K562 (cell line): ENCODE results near the gene DDAH1. TPM values are rescaled to one million over a fixed set of nuclear protein-coding genes. Genes with fewer than 3 reads are reported as not detected.

Source experiments
- ATAC-seq: fragments of 200-7000 bp; cut with Tn5 transposase; 3 replicates; pipeline ENCODE4 v1.9.1; 2020; ENCODE audit warnings: moderate library complexity
- BruUV-seq: library from RNA; stranded (reverse); fragments of 400-500 nt; replicated peaks from 2 replicates; lab custom pipeline; 2021; lab: Mats Ljungman, UMichigan
- CTCF ChIA-PET: fragments of 300-600 bp; formaldehyde crosslinking; extraction: SDS; loops from one replicate; lab custom pipeline; 2021; ENCODE audit warnings: low intra/inter-chr PET ratio; lab: Yijun Ruan, JAX
- POLR2A ChIA-PET: fragments of 300-600, 350-650 bp; sonication (Branson Sonifier 250); formaldehyde crosslinking; extraction: SDS; loops from one replicate; lab custom pipeline; 2021; ENCODE audit warnings: antibody characterized with exemption, inconsistent platforms; lab: Yijun Ruan, JAX
- DNase-seq, 4 experiments: peaks; one replicate each; pipeline versions ENCODE4 v3.0.0 to v3.0.0-alpha.2; 2011 to 2018; ENCODE audit warnings: low spot score in 3 of 4, mixed read lengths in 3 of 4; ENCODE audit errors: extremely low read depth in 1 of 4
- FAIRE-seq: peaks from 2 replicates; lab custom pipeline; 2011; peaks lifted over from hg19 to GRCh38; lab: Jason Lieb, UNC
- H2AFZ ChIP-seq: 2 replicates; pipeline ENCODE4 v1.6.0; 2011; ENCODE audit warnings: low read depth, low read length, control low read depth, inconsistent platforms
- H3K27ac ChIP-seq: fragments of 200-600 bp; 3 replicates; pipeline ENCODE4 v1.8.0; 2011; ENCODE audit warnings: low read depth, mild to moderate bottlenecking, control low read depth, inconsistent platforms, low read length, moderate library complexity, mixed read lengths; ENCODE audit errors: extremely low read depth
- H3K27me3 ChIP-seq, 2 experiments: fragments of 300-600 bp in 1 of 2; 2 replicates in 1 of 2; 3 replicates in 1 of 2; pipeline versions ENCODE4 v1.6.0 to v1.8.0; 2011; ENCODE audit warnings: inconsistent platforms in 2 of 2, low read length in 2 of 2, mild to moderate bottlenecking in 1 of 2, mixed read lengths in 1 of 2, moderate library complexity in 1 of 2; ENCODE audit not compliant: control insufficient read depth in 2 of 2, insufficient read depth in 2 of 2
- H3K36me3 ChIP-seq: fragments of 300-600 bp; 3 replicates; pipeline ENCODE4 v1.8.0; 2011; ENCODE audit warnings: mild to moderate bottlenecking, low read length, inconsistent platforms; ENCODE audit not compliant: control insufficient read depth, insufficient read depth
- H3K4me1 ChIP-seq, 2 experiments: fragments of 200-600 bp in 1 of 2; replicated peaks in 1 of 2; 2 replicates in 1 of 2; 3 replicates in 1 of 2; pipeline versions ENCODE4 v1.5.1 to v1.8.0; 2011; ENCODE audit warnings: inconsistent platforms in 2 of 2, low read length in 2 of 2, mild to moderate bottlenecking in 1 of 2, mixed read lengths in 1 of 2, moderate library complexity in 1 of 2; ENCODE audit not compliant: control insufficient read depth in 2 of 2, insufficient read depth in 2 of 2
- H3K4me2 ChIP-seq: 2 replicates; pipeline ENCODE4 v1.6.1; 2011; ENCODE audit warnings: low read length, control low read depth, inconsistent platforms, mixed read lengths; ENCODE audit not compliant: insufficient read depth
- H3K4me3 ChIP-seq: fragments of 200-600 bp; sonication (generic), shearing (Covaris generic); 2 replicates; pipeline ENCODE4 v1.5.1; 2016; ENCODE audit warnings: control low read depth, inconsistent platforms
- H3K79me2 ChIP-seq: fragments of 200-600 bp; 3 replicates; pipeline ENCODE4 v1.8.0; 2011; ENCODE audit warnings: low read length, inconsistent platforms; ENCODE audit not compliant: control insufficient read depth, insufficient read depth
- H3K9ac ChIP-seq, 2 experiments: 2 replicates each; pipeline versions ENCODE4 v1.6.0 to v1.6.1; 2011; ENCODE audit warnings: low read depth in 2 of 2, low read length in 2 of 2, control low read depth in 1 of 2, inconsistent platforms in 1 of 2, mild to moderate bottlenecking in 1 of 2, mixed read lengths in 1 of 2; ENCODE audit not compliant: insufficient read depth in 1 of 2
- H3K9me1 ChIP-seq: one replicate; pipeline ENCODE4 v1.6.0; 2011; ENCODE audit warnings: inconsistent platforms, mild to moderate bottlenecking, low read length, moderate library complexity; ENCODE audit not compliant: control insufficient read depth, insufficient read depth
- H3K9me3 ChIP-seq: replicated peaks from 2 replicates; pipeline ENCODE4 v1.5.1; 2011; ENCODE audit warnings: low read depth, low read length, inconsistent platforms; ENCODE audit not compliant: control insufficient read depth, insufficient read depth
- H4K20me1 ChIP-seq: replicated peaks from 2 replicates; pipeline ENCODE4 v1.6.1; 2011; ENCODE audit warnings: low read length, inconsistent platforms, mixed read lengths; ENCODE audit not compliant: control insufficient read depth, insufficient read depth
- EP300 ChIP-seq: IDR thresholded peaks from 2 replicates; pipeline ENCODE4 v1.6.1; 2012; ENCODE audit warnings: low read length, improper control_type of control experiment
- EZH2 ChIP-seq: IDR thresholded peaks from 2 replicates; pipeline ENCODE4 v1.6.1; 2012; ENCODE audit warnings: low read depth, mild to moderate bottlenecking, inconsistent platforms, low read length, borderline replicate concordance
- JUNB ChIP-seq: fragments of 450-650 bp; formaldehyde crosslinking; conservative IDR thresholded peaks from 2 replicates; pipeline ENCODE4 v1.4.0; 2020; ENCODE audit warnings: mild to moderate bottlenecking
- NR2C2 ChIP-seq, 2 experiments: fragments of 200-800 bp in 1 of 2; sonication (Bioruptor generic) in 1 of 2; sonication (generic) in 1 of 2; formaldehyde crosslinking in 1 of 2; IDR thresholded peaks; 2 replicates each; pipeline versions ENCODE4 v1.6.1 to v1.8.0; 2016 to 2022; ENCODE audit warnings: mild to moderate bottlenecking in 1 of 2, missing compliant biosample characterization in 1 of 2, missing genetic modification characterization in 1 of 2, missing genetic modification reagents in 1 of 2
- RAD21 ChIP-seq, 2 experiments: fragments of 250-450 bp in 1 of 2; fragments of 450-650 bp in 1 of 2; sonication (Bioruptor Pico) in 1 of 2; formaldehyde crosslinking in 1 of 2; IDR thresholded peaks in 1 of 2; conservative IDR thresholded peaks in 1 of 2; 2 replicates each; pipeline versions ENCODE4 v1.4.0 to v1.8.0; 2020 to 2022; ENCODE audit warnings: mild to moderate bottlenecking in 2 of 2, moderate library complexity in 1 of 2
- SMARCE1 ChIP-seq: fragments of 450-650 bp; IDR thresholded peaks from 2 replicates; pipeline ENCODE4 v1.7.1; 2016; ENCODE audit warnings: mild to moderate bottlenecking
- SRSF9 ChIP-seq: fragments of 200-400 bp; formaldehyde crosslinking; IDR thresholded peaks from 2 replicates; pipeline ENCODE4 v1.6.1; 2017; ENCODE audit warnings: low read depth, low read length, borderline replicate concordance
- ZNF699 ChIP-seq: fragments of 250-450 bp; sonication (Bioruptor Pico); IDR thresholded peaks from 2 replicates; pipeline ENCODE4 v1.8.0; 2021; ENCODE audit warnings: mild to moderate bottlenecking, moderate library complexity; ENCODE audit not compliant: insufficient replicate concordance
- ZNF79 ChIP-seq: fragments of 250-450 bp; sonication (Bioruptor Pico); IDR thresholded peaks from 2 replicates; pipeline ENCODE4 v1.4.0; 2020; ENCODE audit warnings: low read depth, mild to moderate bottlenecking, moderate library complexity
- WGBS: fragments of 100-300 bp; shearing (Covaris generic); methylation state at CpG from one replicate; pipeline ENCODE4 v1.1.6; 2016; ENCODE audit warnings: low coverage, mixed read lengths; ENCODE audit not compliant: insufficient coverage; ENCODE audit errors: missing lambda C conversion rate; 5-methylcytosine and 5-hydroxymethylcytosine counted together
- in situ Hi-C: fragments of 300-500 bp; cut with MboI; formaldehyde crosslinking; loops from 4 replicates; pipeline ENCODE4 v1.15.0; 2018; ENCODE audit warnings: inconsistent platforms, mixed read lengths
- intact Hi-C: fragments of 100-400 bp; cut with micrococcal nuclease; formaldehyde crosslinking; loops from 2 replicates; pipeline ENCODE4 v1.14.2; 2022
- polyA plus RNA-seq, 8 experiments: library from polyadenylated mRNA; depleted of rRNA in 4 of 8; stranded (reverse) in 5 of 8; unstranded in 3 of 8; fragments of >200 nt; fragmentation: Nextera tagmentation in 2 of 8; fragmentation: Illumina TruSeq in 1 of 8; extraction: Ambion mirVana in 2 of 8; extraction: Trizol in 1 of 8; gene quantifications; 2 replicates each; pipeline versions ENCODE4 v1.2.1 to v1.2.3, GENCODE V29; 2011 to 2014; ENCODE audit warnings: inconsistent platforms in 1 of 8, missing spikeins in 1 of 8
- total RNA-seq, 7 experiments: library from RNA; depleted of rRNA in 6 of 7; stranded (reverse); fragments of >200 nt in 6 of 7; fragmentation: Illumina TruSeq in 2 of 7; extraction: Trizol in 2 of 7; gene quantifications; 2 replicates each; pipeline versions ENCODE4 v1.2.1 to v1.2.3, GENCODE V29; 2011 to 2021; ENCODE audit warnings: low replicate concordance in 1 of 7
- TF ChIP-seq, protein P1 (sequence below): conservative IDR thresholded peaks from 2 replicates; pipeline ENCODE4 v1.6.1; 2011; ENCODE audit warnings: low read depth, mild to moderate bottlenecking, low read length; ENCODE audit not compliant: control insufficient read depth
- TF ChIP-seq, protein P2 (sequence below), 2 experiments: fragments of 450-650 bp; formaldehyde crosslinking in 1 of 2; IDR thresholded peaks; 2 replicates each; pipeline versions ENCODE4 v1.4.0 to v1.6.1; 2014 to 2020; ENCODE audit warnings: mild to moderate bottlenecking in 2 of 2, borderline replicate concordance in 1 of 2, low read depth in 1 of 2

The DDAH1 gene
- total and polyA plus RNA-seq, 9 of the 15 experiments (the other 6 are each of a cell fraction or from before 2014, with no cell fraction given): 0.04 to 0.24 (median 0.10) TPM

DNA sequence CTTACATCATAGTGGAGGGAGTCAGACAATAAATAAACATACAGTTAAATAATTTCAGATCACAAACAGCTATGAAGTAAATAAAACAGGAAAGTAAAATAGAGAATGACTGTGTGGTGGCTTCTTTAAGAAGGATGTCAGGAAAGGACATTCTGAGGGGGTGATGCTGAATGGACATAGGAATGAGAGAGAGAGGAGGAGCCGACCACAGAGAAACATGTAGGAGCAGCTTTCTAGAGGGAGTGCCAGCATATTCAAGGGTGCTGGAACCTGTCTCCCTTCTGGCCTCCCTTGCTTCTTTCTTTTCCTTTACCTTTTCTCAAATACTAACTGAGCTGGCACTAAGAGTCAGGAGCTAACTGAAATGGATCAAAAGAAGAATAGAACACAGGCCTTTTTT lies 168.0 kb downstream of the DDAH1 start:
- no TSS peak for BruUV-seq
- Histone ChIP-seq H3K9me3 (no peaks in the 10 kb centered on the region), H3K27ac (no peak overlapping the region), H3K36me3 (no peaks in the 10 kb centered on the region), H3K9ac (no peak overlapping the region), H3K4me2 (no peak overlapping the region), H2AFZ (no peak overlapping the region), H4K20me1 (no peaks in the 10 kb centered on the region), H3K4me1 (no peaks in the 10 kb centered on the region), H3K27me3 (peaks cover under 1 to 12% of the 10 kb centered on the region in 2 experiments; a peak in 3 of 5 replicates), H3K4me3 (no peak overlapping the region), H3K79me2 (no peaks in the 10 kb centered on the region), H3K9me1 (no peaks in the 10 kb centered on the region)
- 8% methylated on average over 1 of the region's 1 CpG for WGBS
- ChIA-PET CTCF (no interaction called here), POLR2A (no interaction called here)
- in situ Hi-C loops: no loop called here
- FAIRE-seq: no peak
- no peak for TF ChIP-seq ZNF699 (CRISPR knock-in tag)
- TF ChIP-seq JUNB (CRISPR knock-in tag): no peak
- no peak for TF ChIP-seq ZNF79 (CRISPR knock-in tag)
- TF ChIP-seq, protein P1, sequence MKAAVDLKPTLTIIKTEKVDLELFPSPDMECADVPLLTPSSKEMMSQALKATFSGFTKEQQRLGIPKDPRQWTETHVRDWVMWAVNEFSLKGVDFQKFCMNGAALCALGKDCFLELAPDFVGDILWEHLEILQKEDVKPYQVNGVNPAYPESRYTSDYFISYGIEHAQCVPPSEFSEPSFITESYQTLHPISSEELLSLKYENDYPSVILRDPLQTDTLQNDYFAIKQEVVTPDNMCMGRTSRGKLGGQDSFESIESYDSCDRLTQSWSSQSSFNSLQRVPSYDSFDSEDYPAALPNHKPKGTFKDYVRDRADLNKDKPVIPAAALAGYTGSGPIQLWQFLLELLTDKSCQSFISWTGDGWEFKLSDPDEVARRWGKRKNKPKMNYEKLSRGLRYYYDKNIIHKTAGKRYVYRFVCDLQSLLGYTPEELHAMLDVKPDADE: no peak
- no peak for TF ChIP-seq EP300
- TF ChIP-seq NR2C2 (CRISPR knock-in tag; IDR thresholded peaks at IDR 0.05): no peak
- no peak for TF ChIP-seq NR2C2 (tag; IDR thresholded peaks at IDR 0.05)
- no peak for TF ChIP-seq RAD21 (CRISPR knock-in tag; conservative IDR thresholded peaks at IDR 0.05 in 1 of 2, IDR thresholded peaks at IDR 0.05 in 1 of 2)
- TF ChIP-seq SRSF9: no peak
- no peak for TF ChIP-seq EZH2
- TF ChIP-seq, protein P2, sequence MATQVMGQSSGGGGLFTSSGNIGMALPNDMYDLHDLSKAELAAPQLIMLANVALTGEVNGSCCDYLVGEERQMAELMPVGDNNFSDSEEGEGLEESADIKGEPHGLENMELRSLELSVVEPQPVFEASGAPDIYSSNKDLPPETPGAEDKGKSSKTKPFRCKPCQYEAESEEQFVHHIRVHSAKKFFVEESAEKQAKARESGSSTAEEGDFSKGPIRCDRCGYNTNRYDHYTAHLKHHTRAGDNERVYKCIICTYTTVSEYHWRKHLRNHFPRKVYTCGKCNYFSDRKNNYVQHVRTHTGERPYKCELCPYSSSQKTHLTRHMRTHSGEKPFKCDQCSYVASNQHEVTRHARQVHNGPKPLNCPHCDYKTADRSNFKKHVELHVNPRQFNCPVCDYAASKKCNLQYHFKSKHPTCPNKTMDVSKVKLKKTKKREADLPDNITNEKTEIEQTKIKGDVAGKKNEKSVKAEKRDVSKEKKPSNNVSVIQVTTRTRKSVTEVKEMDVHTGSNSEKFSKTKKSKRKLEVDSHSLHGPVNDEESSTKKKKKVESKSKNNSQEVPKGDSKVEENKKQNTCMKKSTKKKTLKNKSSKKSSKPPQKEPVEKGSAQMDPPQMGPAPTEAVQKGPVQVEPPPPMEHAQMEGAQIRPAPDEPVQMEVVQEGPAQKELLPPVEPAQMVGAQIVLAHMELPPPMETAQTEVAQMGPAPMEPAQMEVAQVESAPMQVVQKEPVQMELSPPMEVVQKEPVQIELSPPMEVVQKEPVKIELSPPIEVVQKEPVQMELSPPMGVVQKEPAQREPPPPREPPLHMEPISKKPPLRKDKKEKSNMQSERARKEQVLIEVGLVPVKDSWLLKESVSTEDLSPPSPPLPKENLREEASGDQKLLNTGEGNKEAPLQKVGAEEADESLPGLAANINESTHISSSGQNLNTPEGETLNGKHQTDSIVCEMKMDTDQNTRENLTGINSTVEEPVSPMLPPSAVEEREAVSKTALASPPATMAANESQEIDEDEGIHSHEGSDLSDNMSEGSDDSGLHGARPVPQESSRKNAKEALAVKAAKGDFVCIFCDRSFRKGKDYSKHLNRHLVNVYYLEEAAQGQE (IDR thresholded peaks at IDR 0.05; ENCODE audit: borderline replicate concordance): no peak
- TF ChIP-seq, protein P2 (CRISPR knock-in tag; IDR thresholded peaks at IDR 0.05; ENCODE audit: low read depth): no peak
- no peak for TF ChIP-seq SMARCE1
- DNase-seq: no peak
- intact Hi-C loops: no loop called here
- ATAC-seq: no peak
